ENCODE data around the gene NUP107. TPM values are rescaled to one million over a fixed set of nuclear protein-coding genes. Genes with fewer than 3 reads are reported as not detected.
"Not testable (repeated sequence)": the region's sequence is repeated elsewhere in the genome, so short reads cannot be mapped to it uniquely, and the experiment has no call there.

The NUP107 gene
- polyA plus RNA-seq, 1 donor: 50.0 TPM

GRCh38 chr12:68665016-68665569 lies 21.7 kb upstream of the NUP107 start:
- WGBS (ENCODE audit: insufficient coverage, low lambda C conversion rate): 100% methylated on average over 1 of the region's 3 CpGs
- peaks cover 17% of the 10 kb centered on the region for H3K36me3 ChIP-seq (ENCODE audit: control insufficient read depth, insufficient read depth, low read length)
- no peak overlapping the region for H3K27ac ChIP-seq (ENCODE audit: low read length)
- no peaks in the 10 kb centered on the region for H3K9me3 ChIP-seq (ENCODE audit: control insufficient read depth, low read depth, low read length)
- H3K4me3 ChIP-seq (ENCODE audit: low read length): no peak overlapping the region
- DNase-seq: no peak
- H3K4me1 ChIP-seq (ENCODE audit: control insufficient read depth, insufficient read depth, low read length): no peaks in the 10 kb centered on the region
- H3K27me3 ChIP-seq (ENCODE audit: control insufficient read depth, insufficient read depth, low read length): no peaks in the 10 kb centered on the region

GRCh38 chr12:68667291-68667690 lies 19.5 kb upstream of the NUP107 start:
- Histone ChIP-seq H3K27ac (ENCODE audit: low read length) (no peak overlapping the region), H3K9me3 (ENCODE audit: control insufficient read depth, low read depth, low read length) (no peaks in the 10 kb centered on the region), H3K36me3 (ENCODE audit: control insufficient read depth, insufficient read depth, low read length) (peaks cover 8% of the 10 kb centered on the region), H3K4me3 (ENCODE audit: low read length) (no peak overlapping the region), H3K27me3 (ENCODE audit: control insufficient read depth, insufficient read depth, low read length) (no peaks in the 10 kb centered on the region), H3K4me1 (ENCODE audit: control insufficient read depth, insufficient read depth, low read length) (no peaks in the 10 kb centered on the region)
- no peak for DNase-seq
- no CpG with 5 or more reads among the region's 1 CpG for WGBS (ENCODE audit: insufficient coverage, low lambda C conversion rate)

- Histone ChIP-seq H3K4me1 (ENCODE audit: control insufficient read depth, insufficient read depth, low read length) (no peaks in the 10 kb centered on the region), H3K27me3 (ENCODE audit: control insufficient read depth, insufficient read depth, low read length) (no peaks in the 10 kb centered on the region), H3K36me3 (ENCODE audit: control insufficient read depth, insufficient read depth, low read length) (peaks cover 6% of the 10 kb centered on the region), H3K9me3 (ENCODE audit: control insufficient read depth, low read depth, low read length) (no peaks in the 10 kb centered on the region), H3K4me3 (ENCODE audit: low read length) (no peak overlapping the region), H3K27ac (ENCODE audit: low read length) (no peak overlapping the region)
- no peak for DNase-seq
- no CpG with 5 or more reads among the region's 1 CpG for WGBS (ENCODE audit: insufficient coverage, low lambda C conversion rate)
Measured at GRCh38 chr12:68667896-68668295, 18.9 kb upstream of the NUP107 start.

- Histone ChIP-seq H3K27me3 (ENCODE audit: control insufficient read depth, insufficient read depth, low read length) (no peaks in the 10 kb centered on the region), H3K4me1 (ENCODE audit: control insufficient read depth, insufficient read depth, low read length) (no peaks in the 10 kb centered on the region)
Measured at GRCh38 chr12:68671179-68671578, 15.6 kb upstream of the NUP107 start.

GRCh38 chr12:68673788-68674187 lies 13.0 kb upstream of the NUP107 start:
- Histone ChIP-seq H3K36me3 (ENCODE audit: control insufficient read depth, insufficient read depth, low read length) (no peaks in the 10 kb centered on the region), H3K27me3 (ENCODE audit: control insufficient read depth, insufficient read depth, low read length) (no peaks in the 10 kb centered on the region), H3K4me1 (ENCODE audit: control insufficient read depth, insufficient read depth, low read length) (no peaks in the 10 kb centered on the region), H3K27ac (ENCODE audit: low read length) (no peak overlapping the region), H3K9me3 (ENCODE audit: control insufficient read depth, low read depth, low read length) (no peaks in the 10 kb centered on the region), H3K4me3 (ENCODE audit: low read length) (no peak overlapping the region)
- 75% methylated on average over 1 of the region's 4 CpGs for WGBS (ENCODE audit: insufficient coverage, low lambda C conversion rate)
- no peak for DNase-seq

More at GRCh38 chr12:68671179-68671578, 15.6 kb upstream of the NUP107 start:
- H3K36me3 ChIP-seq (ENCODE audit: control insufficient read depth, insufficient read depth, low read length): no peaks in the 10 kb centered on the region
- no peak overlapping the region for H3K27ac ChIP-seq (ENCODE audit: low read length)
- no peak for DNase-seq
- H3K4me3 ChIP-seq (ENCODE audit: low read length): no peak overlapping the region
- H3K9me3 ChIP-seq (ENCODE audit: control insufficient read depth, low read depth, low read length): no peaks in the 10 kb centered on the region
- WGBS (ENCODE audit: insufficient coverage, low lambda C conversion rate): 90% methylated on average over 2 of the region's 4 CpGs

- no peak for DNase-seq
- no peaks in the 10 kb centered on the region for H3K9me3 ChIP-seq (ENCODE audit: control insufficient read depth, low read depth, low read length)
- H3K27ac ChIP-seq (ENCODE audit: low read length): no peak overlapping the region
- no peaks in the 10 kb centered on the region for H3K27me3 ChIP-seq (ENCODE audit: control insufficient read depth, insufficient read depth, low read length)
- no peaks in the 10 kb centered on the region for H3K4me1 ChIP-seq (ENCODE audit: control insufficient read depth, insufficient read depth, low read length)
- H3K36me3 ChIP-seq (ENCODE audit: control insufficient read depth, insufficient read depth, low read length): no peaks in the 10 kb centered on the region
- no peak overlapping the region for H3K4me3 ChIP-seq (ENCODE audit: low read length)
Measured at GRCh38 chr12:68674376-68674775, 12.4 kb upstream of the NUP107 start.

- DNase-seq: peak in 1 of 2 donors; percentile 17
- WGBS (ENCODE audit: insufficient coverage, low lambda C conversion rate): 63% methylated on average over 2 of the region's 5 CpGs
- H3K9me3 ChIP-seq (ENCODE audit: control insufficient read depth, low read depth, low read length): no peaks in the 10 kb centered on the region
- H3K27me3 ChIP-seq (ENCODE audit: control insufficient read depth, insufficient read depth, low read length): no peaks in the 10 kb centered on the region
- H3K36me3 ChIP-seq (ENCODE audit: control insufficient read depth, insufficient read depth, low read length): no peaks in the 10 kb centered on the region
- no peaks in the 10 kb centered on the region for H3K4me1 ChIP-seq (ENCODE audit: control insufficient read depth, insufficient read depth, low read length)
- no peak overlapping the region for H3K27ac ChIP-seq (ENCODE audit: low read length)
- H3K4me3 ChIP-seq (ENCODE audit: low read length): no peak overlapping the region
Measured at GRCh38 chr12:68675101-68675842, 11.5 kb upstream of the NUP107 start.

GRCh38 chr12:68676854-68677253 lies 9.9 kb upstream of the NUP107 start:
- H3K9me3 ChIP-seq (ENCODE audit: control insufficient read depth, low read depth, low read length); DNase-seq; H3K4me3 ChIP-seq (ENCODE audit: low read length); H3K27ac ChIP-seq (ENCODE audit: low read length); H3K27me3 ChIP-seq (ENCODE audit: control insufficient read depth, insufficient read depth, low read length); H3K4me1 ChIP-seq (ENCODE audit: control insufficient read depth, insufficient read depth, low read length); H3K36me3 ChIP-seq (ENCODE audit: control insufficient read depth, insufficient read depth, low read length): not testable (repeated sequence)
- no CpG with 5 or more reads among the region's 5 CpGs for WGBS (ENCODE audit: insufficient coverage, low lambda C conversion rate)

GRCh38 chr12:68686262-68686594 lies 550 bp upstream of the NUP107 start:
- peak overlapping the region; percentile 79 for H3K4me3 ChIP-seq (ENCODE audit: low read length)
- peaks cover 4% of the 10 kb centered on the region for H3K36me3 ChIP-seq (ENCODE audit: control insufficient read depth, insufficient read depth, low read length)
- WGBS (ENCODE audit: insufficient coverage, low lambda C conversion rate): 44% methylated on average over 3 of the region's 3 CpGs
- H3K27me3 ChIP-seq (ENCODE audit: control insufficient read depth, insufficient read depth, low read length): no peaks in the 10 kb centered on the region
- H3K9me3 ChIP-seq (ENCODE audit: control insufficient read depth, low read depth, low read length): no peaks in the 10 kb centered on the region
- peak overlapping the region; percentile 92 for H3K27ac ChIP-seq (ENCODE audit: low read length)
- H3K4me1 ChIP-seq (ENCODE audit: control insufficient read depth, insufficient read depth, low read length): peaks cover 4% of the 10 kb centered on the region
- DNase-seq: no peak

GRCh38 chr12:68695454-68695853 lies 8.7 kb downstream of the NUP107 start:
- Histone ChIP-seq H3K27me3 (ENCODE audit: control insufficient read depth, insufficient read depth, low read length) (no peaks in the 10 kb centered on the region), H3K36me3 (ENCODE audit: control insufficient read depth, insufficient read depth, low read length) (peaks cover 52% of the 10 kb centered on the region), H3K4me1 (ENCODE audit: control insufficient read depth, insufficient read depth, low read length) (no peaks in the 10 kb centered on the region), H3K27ac (ENCODE audit: low read length) (no peak overlapping the region), H3K4me3 (ENCODE audit: low read length) (no peak overlapping the region), H3K9me3 (ENCODE audit: control insufficient read depth, low read depth, low read length) (no peaks in the 10 kb centered on the region)
- DNase-seq: no peak

- H3K36me3 ChIP-seq (ENCODE audit: control insufficient read depth, insufficient read depth, low read length): peaks cover 50% of the 10 kb centered on the region
- no peak overlapping the region for H3K27ac ChIP-seq (ENCODE audit: low read length)
- WGBS (ENCODE audit: insufficient coverage, low lambda C conversion rate): no CpG with 5 or more reads among the region's 1 CpG
- DNase-seq: no peak
- H3K4me1 ChIP-seq (ENCODE audit: control insufficient read depth, insufficient read depth, low read length): no peaks in the 10 kb centered on the region
- no peak overlapping the region for H3K4me3 ChIP-seq (ENCODE audit: low read length)
- H3K27me3 ChIP-seq (ENCODE audit: control insufficient read depth, insufficient read depth, low read length): no peaks in the 10 kb centered on the region
- H3K9me3 ChIP-seq (ENCODE audit: control insufficient read depth, low read depth, low read length): no peaks in the 10 kb centered on the region
Measured at GRCh38 chr12:68699486-68699885, 12.7 kb downstream of the NUP107 start.
